ENCODE measurements around the gene TNFSF13B. TPM values are rescaled to one million over a fixed set of nuclear protein-coding genes. Genes with fewer than 3 reads are reported as not detected.
"Not testable (repeated sequence)": the region's sequence is repeated elsewhere in the genome, so short reads cannot be mapped to it uniquely, and the experiment has no call there.

The TNFSF13B gene
- total RNA-seq, 1 donor from 2014 or later, result 1.8 TPM

- no peak for DNase-seq (ENCODE audit: low spot score)
- Mint-ChIP-seq H3K9me3 (ENCODE audit: unreplicated experiment) (no peaks in the 10 kb centered on the region), H3K27me3 (ENCODE audit: unreplicated experiment) (peaks cover 1% of the 10 kb centered on the region), H3K36me3 (ENCODE audit: low read depth, unreplicated experiment) (no peaks in the 10 kb centered on the region), H3K27ac (ENCODE audit: unreplicated experiment) (no peak overlapping the region), H3K4me3 (ENCODE audit: unreplicated experiment) (no peak overlapping the region), H3K4me1 (ENCODE audit: unreplicated experiment) (no peaks in the 10 kb centered on the region)
- no peak for TF ChIP-seq CTCF (IDR thresholded peaks at IDR 0.05; ENCODE audit: unreplicated experiment)
Observed at GRCh38 chr13:108306860-108307259, 37.3 kb downstream of the TNFSF13B start.

GRCh38 chr13:108311596-108311995, 42.1 kb downstream of the TNFSF13B start:
- H3K27me3 Mint-ChIP-seq (ENCODE audit: unreplicated experiment), result not testable (repeated sequence)

GRCh38 chr13:108313382-108313781, 43.9 kb downstream of the TNFSF13B start:
- DNase-seq (ENCODE audit: low spot score), result no peak
- Mint-ChIP-seq H3K27ac (ENCODE audit: unreplicated experiment) (no peak overlapping the region), H3K9me3 (ENCODE audit: unreplicated experiment) (no peaks in the 10 kb centered on the region), H3K36me3 (ENCODE audit: low read depth, unreplicated experiment) (no peaks in the 10 kb centered on the region), H3K4me3 (ENCODE audit: unreplicated experiment) (no peak overlapping the region), H3K4me1 (ENCODE audit: unreplicated experiment) (no peaks in the 10 kb centered on the region), H3K27me3 (ENCODE audit: unreplicated experiment) (peaks cover 1% of the 10 kb centered on the region)
- TF ChIP-seq CTCF (IDR thresholded peaks at IDR 0.05; ENCODE audit: unreplicated experiment), result no peak

More at GRCh38 chr13:108311596-108311995, 42.1 kb downstream of the TNFSF13B start:
- H3K4me3 Mint-ChIP-seq (ENCODE audit: unreplicated experiment); H3K27ac Mint-ChIP-seq (ENCODE audit: unreplicated experiment); DNase-seq (ENCODE audit: low spot score); H3K36me3 Mint-ChIP-seq (ENCODE audit: low read depth, unreplicated experiment); H3K4me1 Mint-ChIP-seq (ENCODE audit: unreplicated experiment); H3K9me3 Mint-ChIP-seq (ENCODE audit: unreplicated experiment): not testable (repeated sequence)

GRCh38 chr13:108315273-108315672, 45.8 kb downstream of the TNFSF13B start:
- H3K36me3 Mint-ChIP-seq (ENCODE audit: low read depth, unreplicated experiment), result no peaks in the 10 kb centered on the region
- H3K4me3 Mint-ChIP-seq (ENCODE audit: unreplicated experiment), result no peak overlapping the region
- H3K27me3 Mint-ChIP-seq (ENCODE audit: unreplicated experiment), result peaks cover 1% of the 10 kb centered on the region
- no peak for TF ChIP-seq CTCF (IDR thresholded peaks at IDR 0.05; ENCODE audit: unreplicated experiment)
- DNase-seq (ENCODE audit: low spot score), result no peak
- H3K9me3 Mint-ChIP-seq (ENCODE audit: unreplicated experiment), result no peaks in the 10 kb centered on the region
- H3K4me1 Mint-ChIP-seq (ENCODE audit: unreplicated experiment), result no peaks in the 10 kb centered on the region
- H3K27ac Mint-ChIP-seq (ENCODE audit: unreplicated experiment), result no peak overlapping the region

GRCh38 chr13:108315991-108316390, 46.5 kb downstream of the TNFSF13B start:
- no peak overlapping the region for H3K4me3 Mint-ChIP-seq (ENCODE audit: unreplicated experiment)
- no peak for DNase-seq (ENCODE audit: low spot score)
- no peak overlapping the region for H3K27ac Mint-ChIP-seq (ENCODE audit: unreplicated experiment)
- H3K27me3 Mint-ChIP-seq (ENCODE audit: unreplicated experiment), result peaks cover 1% of the 10 kb centered on the region
- no peaks in the 10 kb centered on the region for H3K9me3 Mint-ChIP-seq (ENCODE audit: unreplicated experiment)
- no peaks in the 10 kb centered on the region for H3K36me3 Mint-ChIP-seq (ENCODE audit: low read depth, unreplicated experiment)
- H3K4me1 Mint-ChIP-seq (ENCODE audit: unreplicated experiment), result no peaks in the 10 kb centered on the region
- TF ChIP-seq CTCF (IDR thresholded peaks at IDR 0.05; ENCODE audit: unreplicated experiment), result no peak

GRCh38 chr13:108316413-108316812, 46.9 kb downstream of the TNFSF13B start:
- TF ChIP-seq CTCF (IDR thresholded peaks at IDR 0.05; ENCODE audit: unreplicated experiment), result no peak
- H3K36me3 Mint-ChIP-seq (ENCODE audit: low read depth, unreplicated experiment), result no peaks in the 10 kb centered on the region
- peaks cover 1% of the 10 kb centered on the region for H3K27me3 Mint-ChIP-seq (ENCODE audit: unreplicated experiment)
- no peak overlapping the region for H3K4me3 Mint-ChIP-seq (ENCODE audit: unreplicated experiment)
- no peak for DNase-seq (ENCODE audit: low spot score)
- H3K4me1 Mint-ChIP-seq (ENCODE audit: unreplicated experiment), result no peaks in the 10 kb centered on the region
- H3K9me3 Mint-ChIP-seq (ENCODE audit: unreplicated experiment), result no peaks in the 10 kb centered on the region
- H3K27ac Mint-ChIP-seq (ENCODE audit: unreplicated experiment), result no peak overlapping the region
